Measurements from ENCODE around the gene ARHGAP20.

ARHGAP20 gene

DNA sequence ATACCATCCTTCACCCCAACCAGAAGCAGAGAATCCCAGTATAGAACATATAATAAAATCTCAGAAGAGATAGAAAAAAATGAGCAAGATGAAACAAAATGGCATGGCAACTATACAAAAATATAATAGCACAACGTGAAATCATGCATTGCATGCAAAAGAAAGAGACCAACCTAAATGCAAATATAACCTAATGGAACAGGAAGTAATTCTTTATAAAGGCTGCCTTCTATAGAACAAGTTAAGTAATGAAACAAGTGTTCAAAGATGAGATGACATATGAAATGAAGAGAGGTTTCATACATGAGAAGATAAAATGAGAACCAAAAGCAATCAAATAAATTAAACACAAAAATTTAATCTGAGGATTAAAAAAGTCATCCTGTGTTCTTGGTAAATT lies 18.5 kb upstream of the ARHGAP20 start:
- TF ChIP-seq ISL1 (CRISPR knock-in tag; IDR thresholded peaks at IDR 0.05) (no peak), CSDC2 (CRISPR knock-in tag; IDR thresholded peaks at IDR 0.05) (no peak), ARNTL (CRISPR knock-in tag; IDR thresholded peaks at IDR 0.05; ENCODE audit: borderline replicate concordance, low read depth) (no peak)
- TF ChIP-seq, protein P1, sequence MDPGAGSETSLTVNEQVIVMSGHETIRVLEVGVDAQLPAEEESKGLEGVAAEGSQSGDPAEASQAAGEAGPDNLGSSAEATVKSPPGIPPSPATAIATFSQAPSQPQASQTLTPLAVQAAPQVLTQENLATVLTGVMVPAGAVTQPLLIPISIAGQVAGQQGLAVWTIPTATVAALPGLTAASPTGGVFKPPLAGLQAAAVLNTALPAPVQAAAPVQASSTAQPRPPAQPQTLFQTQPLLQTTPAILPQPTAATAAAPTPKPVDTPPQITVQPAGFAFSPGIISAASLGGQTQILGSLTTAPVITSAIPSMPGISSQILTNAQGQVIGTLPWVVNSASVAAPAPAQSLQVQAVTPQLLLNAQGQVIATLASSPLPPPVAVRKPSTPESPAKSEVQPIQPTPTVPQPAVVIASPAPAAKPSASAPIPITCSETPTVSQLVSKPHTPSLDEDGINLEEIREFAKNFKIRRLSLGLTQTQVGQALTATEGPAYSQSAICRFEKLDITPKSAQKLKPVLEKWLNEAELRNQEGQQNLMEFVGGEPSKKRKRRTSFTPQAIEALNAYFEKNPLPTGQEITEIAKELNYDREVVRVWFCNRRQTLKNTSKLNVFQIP (CRISPR knock-in tag; IDR thresholded peaks at IDR 0.05; ENCODE audit: borderline replicate concordance, low read depth): no peak
- ATAC-seq: no peak

DNA sequence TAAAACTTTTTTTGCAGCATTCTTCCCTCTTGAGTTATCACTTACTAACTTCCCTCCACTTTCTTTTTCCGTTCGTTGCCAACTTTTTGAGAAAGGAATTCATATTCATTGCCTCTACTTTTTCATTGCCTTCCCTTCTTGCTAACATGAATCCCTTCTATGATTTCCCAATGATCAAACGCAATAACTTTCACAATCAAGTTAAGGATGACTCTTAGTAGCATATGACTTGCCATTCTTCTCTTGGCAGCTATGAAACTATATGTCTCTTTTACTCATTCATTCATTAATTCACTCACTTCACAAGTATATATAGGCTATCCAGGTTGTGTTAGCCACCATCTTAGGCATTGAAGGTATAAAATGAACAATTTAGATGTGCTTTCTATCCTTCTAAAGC lies 16.6 kb upstream of the ARHGAP20 start:
- no peak for ATAC-seq

DNA sequence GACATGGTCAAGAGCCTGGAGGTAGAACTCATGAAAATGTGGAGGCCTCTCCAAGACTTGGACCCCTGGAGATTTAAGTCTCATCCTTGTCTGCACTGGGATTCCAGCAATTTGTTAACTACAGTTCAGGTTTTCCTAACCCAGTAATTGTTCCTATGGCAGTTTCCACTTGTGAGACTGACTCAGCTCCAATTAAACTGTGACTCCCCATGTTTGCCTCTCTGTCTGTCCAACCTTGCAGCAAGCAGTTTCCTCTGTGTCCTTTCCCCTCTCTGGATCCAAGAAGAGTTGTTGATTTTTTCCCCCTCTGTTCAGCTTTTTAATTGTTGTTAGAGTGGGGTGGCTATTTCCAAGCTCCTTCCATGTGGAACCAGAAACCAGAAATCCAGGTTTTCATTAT lies 16.2 kb upstream of the ARHGAP20 start:
- no peak for ATAC-seq
- TF ChIP-seq ZNF565 (CRISPR knock-in tag; conservative IDR thresholded peaks at IDR 0.05; ENCODE audit: low read depth): no peak
- no peak for TF ChIP-seq TCF4 (CRISPR knock-in tag; IDR thresholded peaks at IDR 0.05; ENCODE audit: borderline replicate concordance)
- TF ChIP-seq, protein P2, sequence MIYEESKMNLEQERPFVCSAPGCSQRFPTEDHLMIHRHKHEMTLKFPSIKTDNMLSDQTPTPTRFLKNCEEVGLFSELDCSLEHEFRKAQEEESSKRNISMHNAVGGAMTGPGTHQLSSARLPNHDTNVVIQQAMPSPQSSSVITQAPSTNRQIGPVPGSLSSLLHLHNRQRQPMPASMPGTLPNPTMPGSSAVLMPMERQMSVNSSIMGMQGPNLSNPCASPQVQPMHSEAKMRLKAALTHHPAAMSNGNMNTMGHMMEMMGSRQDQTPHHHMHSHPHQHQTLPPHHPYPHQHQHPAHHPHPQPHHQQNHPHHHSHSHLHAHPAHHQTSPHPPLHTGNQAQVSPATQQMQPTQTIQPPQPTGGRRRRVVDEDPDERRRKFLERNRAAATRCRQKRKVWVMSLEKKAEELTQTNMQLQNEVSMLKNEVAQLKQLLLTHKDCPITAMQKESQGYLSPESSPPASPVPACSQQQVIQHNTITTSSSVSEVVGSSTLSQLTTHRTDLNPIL (CRISPR knock-in tag; IDR thresholded peaks at IDR 0.05; ENCODE audit: low read depth): no peak
- TF ChIP-seq, protein P3, sequence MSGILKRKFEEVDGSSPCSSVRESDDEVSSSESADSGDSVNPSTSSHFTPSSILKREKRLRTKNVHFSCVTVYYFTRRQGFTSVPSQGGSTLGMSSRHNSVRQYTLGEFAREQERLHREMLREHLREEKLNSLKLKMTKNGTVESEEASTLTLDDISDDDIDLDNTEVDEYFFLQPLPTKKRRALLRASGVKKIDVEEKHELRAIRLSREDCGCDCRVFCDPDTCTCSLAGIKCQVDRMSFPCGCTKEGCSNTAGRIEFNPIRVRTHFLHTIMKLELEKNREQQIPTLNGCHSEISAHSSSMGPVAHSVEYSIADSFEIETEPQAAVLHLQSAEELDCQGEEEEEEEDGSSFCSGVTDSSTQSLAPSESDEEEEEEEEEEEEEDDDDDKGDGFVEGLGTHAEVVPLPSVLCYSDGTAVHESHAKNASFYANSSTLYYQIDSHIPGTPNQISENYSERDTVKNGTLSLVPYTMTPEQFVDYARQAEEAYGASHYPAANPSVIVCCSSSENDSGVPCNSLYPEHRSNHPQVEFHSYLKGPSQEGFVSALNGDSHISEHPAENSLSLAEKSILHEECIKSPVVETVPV (CRISPR knock-in tag; IDR thresholded peaks at IDR 0.05): no peak
- TF ChIP-seq ZFP3 (CRISPR knock-in tag; IDR thresholded peaks at IDR 0.05): no peak
- TF ChIP-seq SNAI2 (CRISPR knock-in tag; IDR thresholded peaks at IDR 0.05): no peak
- TF ChIP-seq RARB (CRISPR knock-in tag; IDR thresholded peaks at IDR 0.05): no peak
- no peak for TF ChIP-seq ZC3H10 (CRISPR knock-in tag; IDR thresholded peaks at IDR 0.05)
- no peak for TF ChIP-seq PPARA (CRISPR knock-in tag; IDR thresholded peaks at IDR 0.05; ENCODE audit: borderline replicate concordance)
- no peak for TF ChIP-seq ZNF70 (CRISPR knock-in tag; IDR thresholded peaks at IDR 0.05)
- TF ChIP-seq ESRRG (CRISPR knock-in tag; IDR thresholded peaks at IDR 0.05): no peak
- no peak for TF ChIP-seq ZNF8 (CRISPR knock-in tag; IDR thresholded peaks at IDR 0.05)
- TF ChIP-seq OSR1 (CRISPR knock-in tag; IDR thresholded peaks at IDR 0.05): no peak

More for the DNA sequence above, 16.6 kb upstream of the ARHGAP20 start:
- no peak for TF ChIP-seq TCF4 (CRISPR knock-in tag; IDR thresholded peaks at IDR 0.05; ENCODE audit: borderline replicate concordance)
- TF ChIP-seq ZNF565 (CRISPR knock-in tag; conservative IDR thresholded peaks at IDR 0.05; ENCODE audit: low read depth): no peak
- TF ChIP-seq ZNF8 (CRISPR knock-in tag; IDR thresholded peaks at IDR 0.05): no peak
- no peak for TF ChIP-seq ESRRG (CRISPR knock-in tag; IDR thresholded peaks at IDR 0.05)
- no peak for TF ChIP-seq RARB (CRISPR knock-in tag; IDR thresholded peaks at IDR 0.05)
- no peak for TF ChIP-seq ZFP3 (CRISPR knock-in tag; IDR thresholded peaks at IDR 0.05)
- TF ChIP-seq, protein P2 (CRISPR knock-in tag; IDR thresholded peaks at IDR 0.05; ENCODE audit: low read depth): no peak
- TF ChIP-seq, protein P4, sequence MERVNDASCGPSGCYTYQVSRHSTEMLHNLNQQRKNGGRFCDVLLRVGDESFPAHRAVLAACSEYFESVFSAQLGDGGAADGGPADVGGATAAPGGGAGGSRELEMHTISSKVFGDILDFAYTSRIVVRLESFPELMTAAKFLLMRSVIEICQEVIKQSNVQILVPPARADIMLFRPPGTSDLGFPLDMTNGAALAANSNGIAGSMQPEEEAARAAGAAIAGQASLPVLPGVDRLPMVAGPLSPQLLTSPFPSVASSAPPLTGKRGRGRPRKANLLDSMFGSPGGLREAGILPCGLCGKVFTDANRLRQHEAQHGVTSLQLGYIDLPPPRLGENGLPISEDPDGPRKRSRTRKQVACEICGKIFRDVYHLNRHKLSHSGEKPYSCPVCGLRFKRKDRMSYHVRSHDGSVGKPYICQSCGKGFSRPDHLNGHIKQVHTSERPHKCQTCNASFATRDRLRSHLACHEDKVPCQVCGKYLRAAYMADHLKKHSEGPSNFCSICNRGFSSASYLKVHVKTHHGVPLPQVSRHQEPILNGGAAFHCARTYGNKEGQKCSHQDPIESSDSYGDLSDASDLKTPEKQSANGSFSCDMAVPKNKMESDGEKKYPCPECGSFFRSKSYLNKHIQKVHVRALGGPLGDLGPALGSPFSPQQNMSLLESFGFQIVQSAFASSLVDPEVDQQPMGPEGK (CRISPR knock-in tag; IDR thresholded peaks at IDR 0.05; ENCODE audit: borderline replicate concordance): no peak
- TF ChIP-seq, protein P5, sequence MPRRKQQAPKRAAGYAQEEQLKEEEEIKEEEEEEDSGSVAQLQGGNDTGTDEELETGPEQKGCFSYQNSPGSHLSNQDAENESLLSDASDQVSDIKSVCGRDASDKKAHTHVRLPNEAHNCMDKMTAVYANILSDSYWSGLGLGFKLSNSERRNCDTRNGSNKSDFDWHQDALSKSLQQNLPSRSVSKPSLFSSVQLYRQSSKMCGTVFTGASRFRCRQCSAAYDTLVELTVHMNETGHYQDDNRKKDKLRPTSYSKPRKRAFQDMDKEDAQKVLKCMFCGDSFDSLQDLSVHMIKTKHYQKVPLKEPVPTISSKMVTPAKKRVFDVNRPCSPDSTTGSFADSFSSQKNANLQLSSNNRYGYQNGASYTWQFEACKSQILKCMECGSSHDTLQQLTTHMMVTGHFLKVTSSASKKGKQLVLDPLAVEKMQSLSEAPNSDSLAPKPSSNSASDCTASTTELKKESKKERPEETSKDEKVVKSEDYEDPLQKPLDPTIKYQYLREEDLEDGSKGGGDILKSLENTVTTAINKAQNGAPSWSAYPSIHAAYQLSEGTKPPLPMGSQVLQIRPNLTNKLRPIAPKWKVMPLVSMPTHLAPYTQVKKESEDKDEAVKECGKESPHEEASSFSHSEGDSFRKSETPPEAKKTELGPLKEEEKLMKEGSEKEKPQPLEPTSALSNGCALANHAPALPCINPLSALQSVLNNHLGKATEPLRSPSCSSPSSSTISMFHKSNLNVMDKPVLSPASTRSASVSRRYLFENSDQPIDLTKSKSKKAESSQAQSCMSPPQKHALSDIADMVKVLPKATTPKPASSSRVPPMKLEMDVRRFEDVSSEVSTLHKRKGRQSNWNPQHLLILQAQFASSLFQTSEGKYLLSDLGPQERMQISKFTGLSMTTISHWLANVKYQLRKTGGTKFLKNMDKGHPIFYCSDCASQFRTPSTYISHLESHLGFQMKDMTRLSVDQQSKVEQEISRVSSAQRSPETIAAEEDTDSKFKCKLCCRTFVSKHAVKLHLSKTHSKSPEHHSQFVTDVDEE (CRISPR knock-in tag; IDR thresholded peaks at IDR 0.05): no peak
- TF ChIP-seq ISL1 (CRISPR knock-in tag; IDR thresholded peaks at IDR 0.05): no peak
- TF ChIP-seq BACH2 (CRISPR knock-in tag; IDR thresholded peaks at IDR 0.05; ENCODE audit: borderline replicate concordance): no peak
- TF ChIP-seq, protein P1 (CRISPR knock-in tag; IDR thresholded peaks at IDR 0.05; ENCODE audit: borderline replicate concordance, low read depth): no peak
- TF ChIP-seq CSDC2 (CRISPR knock-in tag; IDR thresholded peaks at IDR 0.05): no peak
- TF ChIP-seq PPARA (CRISPR knock-in tag; IDR thresholded peaks at IDR 0.05; ENCODE audit: borderline replicate concordance): no peak
- no peak for TF ChIP-seq OSR1 (CRISPR knock-in tag; IDR thresholded peaks at IDR 0.05)
- no peak for TF ChIP-seq TOX (CRISPR knock-in tag; IDR thresholded peaks at IDR 0.05; ENCODE audit: borderline replicate concordance)
- TF ChIP-seq ZNF70 (CRISPR knock-in tag; IDR thresholded peaks at IDR 0.05): no peak

All from SK-N-SH treated with all-trans-retinoic acid at 6 μM for 48 hours (cell line).